ENCODE data around the gene SMURF2. TPM values are rescaled to one million over a fixed set of nuclear protein-coding genes. Genes with fewer than 3 reads are reported as not detected.

SMURF2 gene
- total and polyA plus RNA-seq, 9 of the 15 experiments (the other 6 are each of a cell fraction or from before 2014, with no cell fraction given): 3.8 to 22.0 (median 14.8) TPM

GRCh38 chr17:64506576-64507412, 155.3 kb downstream of the SMURF2 start, which contains the start of gene CEP95 (continued):
- TF ChIP-seq BACH1 (tag; IDR thresholded peaks at IDR 0.05) (no peak; the same call in 1 of the 2 replicates), NCOR1 (IDR thresholded peaks at IDR 0.05) (peak; percentile 33; the same call in 1 of the 2 replicates), SMARCE1 (IDR thresholded peaks at IDR 0.05) (no peak), ZNF277 (CRISPR knock-in tag; IDR thresholded peaks at IDR 0.05; ENCODE audit: borderline replicate concordance) (no peak), GTF2A2 (tag; IDR thresholded peaks at IDR 0.05) (no peak), BMI1 (IDR thresholded peaks at IDR 0.05; ENCODE audit: low read length) (0 out of 2 replicates have a peak, but pooled peaks have one; percentile 23), PHF21A (IDR thresholded peaks at IDR 0.05; ENCODE audit: borderline replicate concordance, low read depth) (peak; percentile 80; the same call in 1 of the 2 replicates), ZNF282 (CRISPR knock-in tag; IDR thresholded peaks at IDR 0.05) (no peak), KLF13 (tag; IDR thresholded peaks at IDR 0.05; ENCODE audit: borderline replicate concordance, low read depth) (peak; percentile 80), E2F4 (CRISPR knock-in tag; IDR thresholded peaks at IDR 0.05; ENCODE audit: low read depth) (no peak), NFE2L1 (tag; IDR thresholded peaks at IDR 0.05; ENCODE audit: borderline replicate concordance, low read depth) (no peak), FOSL1 (tag; conservative IDR thresholded peaks at IDR 0.05) (0 out of 2 replicates have a peak, but pooled peaks have one; percentile 34), RAD21 (CRISPR knock-in tag; conservative IDR thresholded peaks at IDR 0.05 in 1 of 2, IDR thresholded peaks at IDR 0.05 in 1 of 2) (no peak), ZNF589 (CRISPR knock-in tag; IDR thresholded peaks at IDR 0.05; ENCODE audit: low read depth) (no peak; the same call in none of the 2 replicates), ZNF780A (CRISPR knock-in tag; IDR thresholded peaks at IDR 0.05) (no peak), E4F1 (CRISPR knock-in tag; IDR thresholded peaks at IDR 0.05; ENCODE audit: borderline replicate concordance) (no peak), CTBP1 (IDR thresholded peaks at IDR 0.05; ENCODE audit: borderline replicate concordance) (peak; percentile 53; the same call in 1 of the 2 replicates), PCBP2 (IDR thresholded peaks at IDR 0.05; ENCODE audit: low read depth, low read length, poor library complexity, severe bottlenecking) (no peak), CBX1 (IDR thresholded peaks at IDR 0.05; ENCODE audit: low read depth) (no peak; the same call in 1 of the 2 replicates), ASH1L (IDR thresholded peaks at IDR 0.05; ENCODE audit: borderline replicate concordance, low read depth, partially characterized antibody) (peak; percentile 75), HEY1 (CRISPR knock-in tag; IDR thresholded peaks at IDR 0.05; ENCODE audit: borderline replicate concordance) (no peak)

Measured in K562 (cell line).